Mammary epithelial cell (primary cell): ENCODE data around the gene LY6G6F.

Source experiments
- CTCF ChIP-seq, 2 donors: IDR thresholded peaks in 1 of 2; conservative IDR thresholded peaks in 1 of 2; 2 replicates each; pipeline ENCODE4 v1.5.1; 2011 to 2012; ENCODE audit warnings: inconsistent platforms in 2 of 2, low read length in 2 of 2, mild to moderate bottlenecking in 2 of 2, control low read depth in 1 of 2, low read depth in 1 of 2; ENCODE audit not compliant: insufficient read depth in 1 of 2; ENCODE audit errors: extremely low read depth in 1 of 2
- EZH2 ChIP-seq: IDR thresholded peaks from 2 replicates; pipeline ENCODE4 v1.6.1; 2012; ENCODE audit warnings: low read length, inconsistent platforms, borderline replicate concordance

- TF ChIP-seq CTCF (conservative IDR thresholded peaks at IDR 0.05 in 1 of 2, IDR thresholded peaks at IDR 0.05 in 1 of 2; ENCODE audit: extremely low read depth in 1 of 2, insufficient read depth in 1 of 2, low read depth in 1 of 2, low read length in 2 of 2) (no peak), EZH2 (no peak)
Observed at GRCh38 chr6:31691564-31692108, 15.0 kb upstream of the LY6G6F start.
